ENCODE data around the gene PARP4.
A peak's percentile ranks its signal among the peaks of the same experiment; 100 is the strongest.
"Not testable (repeated sequence)": the region's sequence is repeated elsewhere in the genome, so short reads cannot be mapped to it uniquely, and the experiment has no call there.

The PARP4 gene

GRCh38 chr13:24444851-24445250 lies 67.7 kb downstream of the PARP4 start:
- DNase-seq, result not testable (repeated sequence)

GRCh38 chr13:24443366-24443765 lies 69.2 kb downstream of the PARP4 start:
- no peak for DNase-seq

GRCh38 chr13:24426045-24426444 lies 86.5 kb downstream of the PARP4 start:
- DNase-seq, result not testable (repeated sequence)

- not testable (repeated sequence) for DNase-seq
Observed at GRCh38 chr13:24419668-24420067, 92.9 kb downstream of the PARP4 start.

GRCh38 chr13:24407844-24408243 lies 104.7 kb downstream of the PARP4 start:
- no peak for DNase-seq

- no peak for DNase-seq
Observed at GRCh38 chr13:24406524-24406923, 106.1 kb downstream of the PARP4 start.

GRCh38 chr13:24396821-24397220 lies 115.8 kb downstream of the PARP4 start:
- DNase-seq, result no peak

GRCh38 chr13:24392972-24393371 lies 119.6 kb downstream of the PARP4 start:
- no peak for DNase-seq

GRCh38 chr13:24391771-24392683 lies 120.6 kb downstream of the PARP4 start:
- DNase-seq, result not testable (repeated sequence)

- DNase-seq, result not testable (repeated sequence)
Observed at GRCh38 chr13:24390795-24391194, 121.8 kb downstream of the PARP4 start.

- DNase-seq, result no peak
Observed at GRCh38 chr13:24389506-24389905, 123.1 kb downstream of the PARP4 start.

- not testable (repeated sequence) for DNase-seq
Observed at GRCh38 chr13:24388743-24389142, 123.8 kb downstream of the PARP4 start.

- no peak for DNase-seq
Observed at GRCh38 chr13:24386816-24387708, 125.5 kb downstream of the PARP4 start.

GRCh38 chr13:24385902-24386301 lies 126.7 kb downstream of the PARP4 start:
- no peak for DNase-seq

GRCh38 chr13:24384946-24385345 lies 127.6 kb downstream of the PARP4 start:
- not testable (repeated sequence) for DNase-seq

GRCh38 chr13:24384091-24384490 lies 128.5 kb downstream of the PARP4 start:
- DNase-seq, result not testable (repeated sequence)

- DNase-seq, result peak; percentile 4
Observed at GRCh38 chr13:24381541-24382265, 130.9 kb downstream of the PARP4 start.

GRCh38 chr13:24380881-24381280 lies 131.7 kb downstream of the PARP4 start:
- DNase-seq, result not testable (repeated sequence)

GRCh38 chr13:24380227-24380626 lies 132.4 kb downstream of the PARP4 start:
- not testable (repeated sequence) for DNase-seq

GRCh38 chr13:24371273-24371672 lies 141.3 kb downstream of the PARP4 start:
- DNase-seq, result not testable (repeated sequence)

Measured in EL (cell line).